ENCODE measurements around the gene GRM1. TPM values are rescaled to one million over a fixed set of nuclear protein-coding genes. Genes with fewer than 3 reads are reported as not detected.

Gene GRM1
- total RNA-seq, 6 donors from 2014 or later = 0.10 TPM; not detected in 5

DNA sequence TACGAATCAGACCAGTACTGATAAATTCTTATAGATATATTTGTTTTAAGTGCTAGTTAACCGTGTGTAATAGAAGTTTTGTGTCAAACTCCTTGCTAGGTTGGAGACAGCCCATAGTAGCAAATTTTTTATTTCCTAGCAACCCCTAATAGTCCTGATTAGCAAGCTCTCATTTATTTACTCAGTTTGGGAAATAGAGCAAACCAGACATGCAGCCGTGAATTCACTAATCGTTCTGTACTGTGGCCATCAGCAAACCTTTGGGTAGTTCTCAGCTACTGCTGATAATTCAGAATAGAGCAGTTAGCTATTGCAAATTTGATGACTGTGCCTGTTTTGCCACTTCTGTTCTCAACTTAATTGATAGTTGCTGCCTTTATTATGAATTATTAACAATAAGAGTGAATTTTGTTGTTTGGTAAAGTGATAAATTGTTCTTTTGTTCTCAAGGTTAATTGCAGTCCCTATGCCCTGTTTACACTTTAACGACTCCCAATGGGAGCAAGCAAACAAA is 215.8 kb downstream of the GRM1 start:
- Histone ChIP-seq H3K9me3 (peaks cover 0 to 4% (median 0%) of the 10 kb centered on the region in 4 donors), H3K4me3 (no peak overlapping the region), H3K36me3 (no peaks in the 10 kb centered on the region), H3K27ac (no peak overlapping the region), H3K4me1 (no peaks in the 10 kb centered on the region), H3K27me3 (no peaks in the 10 kb centered on the region)
- WGBS, 2 donors = 73 to 79% methylated on average over 5 of the region's 5 CpGs
- no peak for ATAC-seq (ENCODE audit: low FRiP score in 2 of 2)
- TF ChIP-seq EP300 (IDR thresholded peaks at IDR 0.05) (no peak), POLR2AphosphoS5 (IDR thresholded peaks at IDR 0.05) (no peak), POLR2A (IDR thresholded peaks at IDR 0.05) (no peak)
- TF ChIP-seq, protein P1, sequence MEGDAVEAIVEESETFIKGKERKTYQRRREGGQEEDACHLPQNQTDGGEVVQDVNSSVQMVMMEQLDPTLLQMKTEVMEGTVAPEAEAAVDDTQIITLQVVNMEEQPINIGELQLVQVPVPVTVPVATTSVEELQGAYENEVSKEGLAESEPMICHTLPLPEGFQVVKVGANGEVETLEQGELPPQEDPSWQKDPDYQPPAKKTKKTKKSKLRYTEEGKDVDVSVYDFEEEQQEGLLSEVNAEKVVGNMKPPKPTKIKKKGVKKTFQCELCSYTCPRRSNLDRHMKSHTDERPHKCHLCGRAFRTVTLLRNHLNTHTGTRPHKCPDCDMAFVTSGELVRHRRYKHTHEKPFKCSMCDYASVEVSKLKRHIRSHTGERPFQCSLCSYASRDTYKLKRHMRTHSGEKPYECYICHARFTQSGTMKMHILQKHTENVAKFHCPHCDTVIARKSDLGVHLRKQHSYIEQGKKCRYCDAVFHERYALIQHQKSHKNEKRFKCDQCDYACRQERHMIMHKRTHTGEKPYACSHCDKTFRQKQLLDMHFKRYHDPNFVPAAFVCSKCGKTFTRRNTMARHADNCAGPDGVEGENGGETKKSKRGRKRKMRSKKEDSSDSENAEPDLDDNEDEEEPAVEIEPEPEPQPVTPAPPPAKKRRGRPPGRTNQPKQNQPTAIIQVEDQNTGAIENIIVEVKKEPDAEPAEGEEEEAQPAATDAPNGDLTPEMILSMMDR (IDR thresholded peaks at IDR 0.05) = no peak
- DNase-seq = no peak

- TF ChIP-seq, protein P1 (IDR thresholded peaks at IDR 0.05) = no peak
- TF ChIP-seq POLR2AphosphoS5 (IDR thresholded peaks at IDR 0.05) (no peak), POLR2A (IDR thresholded peaks at IDR 0.05) (no peak), EP300 (IDR thresholded peaks at IDR 0.05) (no peak)
- Histone ChIP-seq H3K9me3 (peaks cover 0 to 4% (median 0%) of the 10 kb centered on the region in 4 donors), H3K36me3 (no peaks in the 10 kb centered on the region), H3K27me3 (no peaks in the 10 kb centered on the region), H3K4me1 (no peaks in the 10 kb centered on the region), H3K27ac (no peak overlapping the region), H3K4me3 (no peak overlapping the region)
- 63 to 75% methylated on average over 1 of the region's 1 CpG for whole genome bisulfite sequencing, 2 donors
- ATAC-seq (ENCODE audit: low FRiP score in 2 of 2) (no peak), DNase-seq (no peak)
These were observed 217.2 kb downstream of the GRM1 start for GRCh38 chr6:146246028-146246427.

GRCh38 chr6:146253691-146254090 is 224.8 kb downstream of the GRM1 start:
- ATAC-seq (ENCODE audit: low FRiP score in 2 of 2) = no peak

DNA sequence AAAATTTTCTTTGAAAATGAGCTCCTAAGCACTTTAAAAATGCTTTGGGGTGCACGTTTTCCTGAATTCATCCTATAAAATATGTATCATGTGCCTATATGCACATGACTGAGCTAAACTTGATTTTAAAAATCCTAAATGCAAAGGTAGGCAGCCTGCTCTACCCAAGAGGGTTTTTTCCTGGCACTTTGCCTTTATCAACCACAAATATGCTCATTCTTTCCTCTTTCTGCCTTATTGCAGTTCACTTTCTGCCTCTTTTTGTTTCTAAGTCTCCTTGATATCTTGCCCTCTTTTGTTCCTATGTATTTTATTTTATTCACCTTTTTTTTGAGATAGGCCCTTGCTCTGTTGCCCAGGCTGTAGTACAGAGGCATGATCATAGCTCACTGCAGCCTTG is 229.3 kb downstream of the GRM1 start:
- Histone ChIP-seq H3K36me3 (no peaks in the 10 kb centered on the region), H3K27me3 (no peaks in the 10 kb centered on the region), H3K27ac (no peak overlapping the region), H3K9me3 (no peaks in the 10 kb centered on the region), H3K4me3 (no peak overlapping the region), H3K4me1 (no peaks in the 10 kb centered on the region)
- WGBS, 2 donors = 35 to 57% methylated on average over 1 of the region's 1 CpG
- no peak for ATAC-seq (ENCODE audit: low FRiP score in 2 of 2)
- no peak for DNase-seq
- TF ChIP-seq POLR2AphosphoS5 (IDR thresholded peaks at IDR 0.05) (no peak), POLR2A (IDR thresholded peaks at IDR 0.05) (no peak), EP300 (IDR thresholded peaks at IDR 0.05) (no peak)
- TF ChIP-seq, protein P1 (IDR thresholded peaks at IDR 0.05) = no peak

More at GRCh38 chr6:146253691-146254090, 224.8 kb downstream of the GRM1 start:
- no peaks in the 10 kb centered on the region for H3K36me3 ChIP-seq
- DNase-seq = no peak
- H3K4me1 ChIP-seq = no peaks in the 10 kb centered on the region
- no peak overlapping the region for H3K4me3 ChIP-seq
- no peaks in the 10 kb centered on the region for H3K27me3 ChIP-seq
- TF ChIP-seq POLR2A (IDR thresholded peaks at IDR 0.05) (no peak), POLR2AphosphoS5 (IDR thresholded peaks at IDR 0.05) (no peak)
- H3K9me3 ChIP-seq = no peaks in the 10 kb centered on the region
- no peak overlapping the region for H3K27ac ChIP-seq

GRCh38 chr6:146260886-146261285 is 232.0 kb downstream of the GRM1 start:
- Histone ChIP-seq H3K27me3 (no peaks in the 10 kb centered on the region), H3K4me3 (no peak overlapping the region), H3K9me3 (no peaks in the 10 kb centered on the region), H3K4me1 (no peaks in the 10 kb centered on the region), H3K36me3 (no peaks in the 10 kb centered on the region), H3K27ac (no peak overlapping the region)
- ATAC-seq (ENCODE audit: low FRiP score in 2 of 2) (no peak), DNase-seq (no peak)
- no peak for TF ChIP-seq POLR2AphosphoS5 (IDR thresholded peaks at IDR 0.05)
- 72 to 75% methylated on average over 4 of the region's 4 CpGs for WGBS, 2 donors

DNA sequence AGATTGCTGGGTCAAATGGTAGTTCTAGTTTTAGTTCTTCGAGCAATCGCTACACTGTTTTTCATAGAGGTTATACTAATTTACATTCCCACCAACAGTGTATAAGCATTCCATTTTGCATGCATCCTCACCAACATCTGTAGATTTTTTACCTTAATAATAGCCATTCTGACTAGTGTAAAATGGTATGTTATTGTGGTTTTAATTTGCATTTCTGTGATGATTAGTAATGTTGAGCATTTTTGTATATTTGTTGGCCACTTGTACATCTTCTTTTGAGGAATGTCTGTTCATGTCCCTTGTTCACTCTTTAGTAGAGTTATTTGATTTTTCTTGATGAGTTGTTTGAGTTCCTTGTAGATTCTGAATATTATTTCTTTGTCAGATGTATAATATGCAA is 236.2 kb downstream of the GRM1 start:
- TF ChIP-seq, protein P1 (IDR thresholded peaks at IDR 0.05) = no peak
- TF ChIP-seq POLR2AphosphoS5 (IDR thresholded peaks at IDR 0.05) = no peak
- TF ChIP-seq POLR2A (IDR thresholded peaks at IDR 0.05) = no peak
- TF ChIP-seq EP300 (IDR thresholded peaks at IDR 0.05) = no peak
- DNase-seq (no peak), ATAC-seq (ENCODE audit: low FRiP score in 2 of 2) (no peak)
- WGBS, 2 donors = 91 to 93% methylated on average over 2 of the region's 2 CpGs
- H3K4me3 ChIP-seq = no peak overlapping the region
- H3K27ac ChIP-seq = no peak overlapping the region
- H3K27me3 ChIP-seq = no peaks in the 10 kb centered on the region
- no peaks in the 10 kb centered on the region for H3K36me3 ChIP-seq
- H3K9me3 ChIP-seq = no peaks in the 10 kb centered on the region
- no peaks in the 10 kb centered on the region for H3K4me1 ChIP-seq
